MM.1S (cell line): ENCODE results near the gene ORC4.

Source experiments
- DNase-seq: peaks from one replicate; pipeline ENCODE4 v3.0.0-alpha.2; 2015
- H2AFZ ChIP-seq: fragments of 300-600 bp; sonication (generic); 2 replicates; pipeline ENCODE4 v1.6.0; 2016; ENCODE audit warnings: antibody characterized with exemption, low read length
- H3F3A ChIP-seq: fragments of 300-600 bp; sonication (generic); 2 replicates; pipeline ENCODE4 v1.6.1; 2016; ENCODE audit warnings: mild to moderate bottlenecking, antibody characterized with exemption, low read length, moderate library complexity, mixed read lengths; ENCODE audit not compliant: insufficient read depth
- H3K27ac ChIP-seq: fragments of 300-600 bp; sonication (generic); 2 replicates; pipeline ENCODE4 v1.5.1; 2016; ENCODE audit warnings: mild to moderate bottlenecking, low read length
- H3K27me3 ChIP-seq: fragments of 300-600 bp; sonication (generic); replicated peaks from 2 replicates; pipeline ENCODE4 v1.6.0; 2016; ENCODE audit warnings: low read length; ENCODE audit not compliant: insufficient read depth
- H3K36me3 ChIP-seq: fragments of 300-600 bp; sonication (generic); replicated peaks from 2 replicates; pipeline ENCODE4 v1.6.1; 2016; ENCODE audit warnings: mild to moderate bottlenecking, low read length, mixed read lengths; ENCODE audit not compliant: insufficient read depth
- H3K4me1 ChIP-seq: fragments of 300-600 bp; sonication (generic); 2 replicates; pipeline ENCODE4 v1.6.1; 2016; ENCODE audit warnings: low read length, mixed read lengths
- H3K4me2 ChIP-seq: fragments of 300-600 bp; sonication (generic); 2 replicates; pipeline ENCODE4 v1.6.0; 2016; ENCODE audit warnings: low read depth, low read length
- H3K4me3 ChIP-seq: fragments of 300-600 bp; sonication (generic); 2 replicates; pipeline ENCODE4 v1.5.1; 2016; ENCODE audit warnings: low read length, mixed read lengths
- H3K79me2 ChIP-seq: fragments of 300-600 bp; sonication (generic); 2 replicates; pipeline ENCODE4 v1.6.1; 2016; ENCODE audit warnings: mixed run types, low read length, mixed read lengths
- H3K9ac ChIP-seq: fragments of 300-600 bp; sonication (generic); 2 replicates; pipeline ENCODE4 v1.6.1; 2016; ENCODE audit warnings: low read length, mixed read lengths
- H3K9me2 ChIP-seq: fragments of 300-600 bp; sonication (generic); replicated peaks from 2 replicates; pipeline ENCODE4 v1.6.1; 2016; ENCODE audit warnings: mild to moderate bottlenecking, low read length, mixed read lengths; ENCODE audit not compliant: insufficient read depth
- H3K9me3 ChIP-seq: fragments of 300-600 bp; sonication (generic); replicated peaks from 2 replicates; pipeline ENCODE4 v1.6.1; 2016; ENCODE audit warnings: mild to moderate bottlenecking, low read length, mixed read lengths; ENCODE audit not compliant: insufficient read depth
- H4K20me1 ChIP-seq: fragments of 300-600 bp; sonication (generic); 2 replicates; pipeline ENCODE4 v1.6.1; 2016; ENCODE audit warnings: mild to moderate bottlenecking, low read length, moderate library complexity, mixed read lengths; ENCODE audit not compliant: insufficient read depth
- EZH2 ChIP-seq: fragments of 300-600 bp; sonication (generic); optimal IDR thresholded peaks from 2 replicates; pipeline ENCODE3; 2017; ENCODE audit warnings: low read depth, mild to moderate bottlenecking, antibody characterized with exemption, low read length, mixed read lengths
- EZH2phosphoT487 ChIP-seq: fragments of 300-600 bp; sonication (generic); IDR thresholded peaks from 2 replicates; pipeline ENCODE4 v1.6.1; 2018; ENCODE audit warnings: antibody characterized with exemption, low read length
- TF ChIP-seq, protein P1 (sequence below): fragments of 300-600 bp; sonication (generic); IDR thresholded peaks from 2 replicates; pipeline ENCODE4 v1.5.1; 2016; ENCODE audit warnings: antibody characterized with exemption, low read length, mixed read lengths

ORC4 gene

GRCh38 chr2:148000095-148000494 is 20.4 kb downstream of the ORC4 start:
- no peaks in the 10 kb centered on the region for H3K9me2 ChIP-seq
- no peaks in the 10 kb centered on the region for H3K9me3 ChIP-seq
- no peak for DNase-seq
- no peak overlapping the region for H2AFZ ChIP-seq
- no peaks in the 10 kb centered on the region for H3K27me3 ChIP-seq
- H3K79me2 ChIP-seq = peaks cover 52% of the 10 kb centered on the region
- no peak overlapping the region for H3K4me3 ChIP-seq
- H4K20me1 ChIP-seq = no peaks in the 10 kb centered on the region
- H3K36me3 ChIP-seq = no peaks in the 10 kb centered on the region
- no peaks in the 10 kb centered on the region for H3F3A ChIP-seq
- no peak overlapping the region for H3K4me2 ChIP-seq
- no peak overlapping the region for H3K27ac ChIP-seq
- H3K9ac ChIP-seq = no peak overlapping the region
- no peaks in the 10 kb centered on the region for H3K4me1 ChIP-seq
- no peak for TF ChIP-seq EZH2
- no peak for TF ChIP-seq EZH2phosphoT487
- TF ChIP-seq, protein P1, sequence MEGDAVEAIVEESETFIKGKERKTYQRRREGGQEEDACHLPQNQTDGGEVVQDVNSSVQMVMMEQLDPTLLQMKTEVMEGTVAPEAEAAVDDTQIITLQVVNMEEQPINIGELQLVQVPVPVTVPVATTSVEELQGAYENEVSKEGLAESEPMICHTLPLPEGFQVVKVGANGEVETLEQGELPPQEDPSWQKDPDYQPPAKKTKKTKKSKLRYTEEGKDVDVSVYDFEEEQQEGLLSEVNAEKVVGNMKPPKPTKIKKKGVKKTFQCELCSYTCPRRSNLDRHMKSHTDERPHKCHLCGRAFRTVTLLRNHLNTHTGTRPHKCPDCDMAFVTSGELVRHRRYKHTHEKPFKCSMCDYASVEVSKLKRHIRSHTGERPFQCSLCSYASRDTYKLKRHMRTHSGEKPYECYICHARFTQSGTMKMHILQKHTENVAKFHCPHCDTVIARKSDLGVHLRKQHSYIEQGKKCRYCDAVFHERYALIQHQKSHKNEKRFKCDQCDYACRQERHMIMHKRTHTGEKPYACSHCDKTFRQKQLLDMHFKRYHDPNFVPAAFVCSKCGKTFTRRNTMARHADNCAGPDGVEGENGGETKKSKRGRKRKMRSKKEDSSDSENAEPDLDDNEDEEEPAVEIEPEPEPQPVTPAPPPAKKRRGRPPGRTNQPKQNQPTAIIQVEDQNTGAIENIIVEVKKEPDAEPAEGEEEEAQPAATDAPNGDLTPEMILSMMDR = no peak

- TF ChIP-seq, protein P1 = no peak
- TF ChIP-seq EZH2 (no peak), EZH2phosphoT487 (no peak)
- no peak overlapping the region for H3K9ac ChIP-seq
- no peaks in the 10 kb centered on the region for H4K20me1 ChIP-seq
- no peaks in the 10 kb centered on the region for H3K36me3 ChIP-seq
- no peaks in the 10 kb centered on the region for H3F3A ChIP-seq
- no peak overlapping the region for H3K4me2 ChIP-seq
- H3K79me2 ChIP-seq = peaks cover 54% of the 10 kb centered on the region
- no peaks in the 10 kb centered on the region for H3K9me2 ChIP-seq
- H3K27me3 ChIP-seq = no peaks in the 10 kb centered on the region
- H2AFZ ChIP-seq = no peak overlapping the region
- H3K4me3 ChIP-seq = no peak overlapping the region
- H3K27ac ChIP-seq = no peak overlapping the region
- H3K9me3 ChIP-seq = no peaks in the 10 kb centered on the region
- no peak for DNase-seq
- no peaks in the 10 kb centered on the region for H3K4me1 ChIP-seq
These were observed 21.4 kb downstream of the ORC4 start for GRCh38 chr2:147999126-147999525.

DNA sequence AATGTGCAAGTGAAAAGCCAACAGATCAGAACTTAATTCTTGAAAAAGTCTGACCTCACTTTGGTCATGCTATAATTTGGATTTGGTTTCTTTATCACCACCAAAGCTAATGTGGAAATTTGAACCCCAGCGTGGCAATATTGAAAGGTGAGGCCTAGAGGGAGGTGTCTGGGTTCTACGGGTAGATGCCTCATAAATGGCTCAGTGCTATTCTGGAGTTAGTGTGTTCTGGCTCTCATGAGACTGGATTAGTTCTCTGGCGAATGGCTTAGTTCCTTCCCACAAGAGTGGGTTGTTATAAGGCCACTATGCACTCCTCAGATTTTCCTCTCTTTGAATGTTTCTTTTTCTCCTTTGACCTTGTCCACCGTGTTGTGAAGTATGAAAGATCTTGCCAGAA is 22.3 kb downstream of the ORC4 start:
- TF ChIP-seq, protein P1 = no peak
- TF ChIP-seq EZH2 (no peak), EZH2phosphoT487 (no peak)
- no peak overlapping the region for H3K4me2 ChIP-seq
- no peaks in the 10 kb centered on the region for H4K20me1 ChIP-seq
- H3K9me2 ChIP-seq = no peaks in the 10 kb centered on the region
- H3K4me1 ChIP-seq = peaks cover 4% of the 10 kb centered on the region
- no peaks in the 10 kb centered on the region for H3K36me3 ChIP-seq
- no peak overlapping the region for H2AFZ ChIP-seq
- H3K27ac ChIP-seq = no peak overlapping the region
- H3F3A ChIP-seq = no peaks in the 10 kb centered on the region
- no peak overlapping the region for H3K4me3 ChIP-seq
- DNase-seq = no peak
- no peaks in the 10 kb centered on the region for H3K27me3 ChIP-seq
- no peaks in the 10 kb centered on the region for H3K9me3 ChIP-seq
- H3K9ac ChIP-seq = no peak overlapping the region
- peaks cover 56% of the 10 kb centered on the region for H3K79me2 ChIP-seq
